ENCODE data around the gene LRRC10B.

DNA sequence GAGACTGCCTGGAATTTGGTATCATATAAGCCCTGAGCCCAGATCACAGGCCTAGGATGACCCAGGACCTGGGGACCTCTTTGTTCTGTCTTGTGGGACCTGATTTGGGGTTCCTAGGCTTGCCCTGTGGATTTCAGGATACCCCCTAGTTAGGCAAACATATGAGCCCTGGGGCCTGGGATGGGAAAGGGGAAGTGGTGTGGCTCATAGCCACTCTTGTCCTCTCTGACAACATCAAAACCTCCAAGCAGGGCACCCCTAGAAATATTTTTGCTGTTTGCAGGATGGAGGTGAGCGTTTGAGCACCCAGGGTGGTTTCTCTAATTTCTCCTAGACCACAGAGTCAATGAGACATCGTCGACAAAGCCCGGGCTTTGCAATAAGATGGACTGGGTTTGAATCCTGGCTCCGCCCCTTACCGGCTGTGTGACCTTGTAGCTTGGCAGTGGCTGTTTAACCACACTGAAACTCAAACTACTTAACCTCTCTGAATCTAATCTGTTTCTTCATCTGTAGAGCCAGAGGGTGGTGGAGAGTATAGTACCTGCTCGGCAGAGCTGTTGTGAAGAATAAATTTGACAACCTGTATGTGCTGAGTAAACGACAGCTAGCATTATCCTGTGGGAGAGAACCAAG is 5.3 kb upstream of the LRRC10B start:
- TF ChIP-seq EP300 (IDR thresholded peaks at IDR 0.05) = no peak
- TF ChIP-seq, protein P1, sequence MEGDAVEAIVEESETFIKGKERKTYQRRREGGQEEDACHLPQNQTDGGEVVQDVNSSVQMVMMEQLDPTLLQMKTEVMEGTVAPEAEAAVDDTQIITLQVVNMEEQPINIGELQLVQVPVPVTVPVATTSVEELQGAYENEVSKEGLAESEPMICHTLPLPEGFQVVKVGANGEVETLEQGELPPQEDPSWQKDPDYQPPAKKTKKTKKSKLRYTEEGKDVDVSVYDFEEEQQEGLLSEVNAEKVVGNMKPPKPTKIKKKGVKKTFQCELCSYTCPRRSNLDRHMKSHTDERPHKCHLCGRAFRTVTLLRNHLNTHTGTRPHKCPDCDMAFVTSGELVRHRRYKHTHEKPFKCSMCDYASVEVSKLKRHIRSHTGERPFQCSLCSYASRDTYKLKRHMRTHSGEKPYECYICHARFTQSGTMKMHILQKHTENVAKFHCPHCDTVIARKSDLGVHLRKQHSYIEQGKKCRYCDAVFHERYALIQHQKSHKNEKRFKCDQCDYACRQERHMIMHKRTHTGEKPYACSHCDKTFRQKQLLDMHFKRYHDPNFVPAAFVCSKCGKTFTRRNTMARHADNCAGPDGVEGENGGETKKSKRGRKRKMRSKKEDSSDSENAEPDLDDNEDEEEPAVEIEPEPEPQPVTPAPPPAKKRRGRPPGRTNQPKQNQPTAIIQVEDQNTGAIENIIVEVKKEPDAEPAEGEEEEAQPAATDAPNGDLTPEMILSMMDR (IDR thresholded peaks at IDR 0.05) = no peak
- no peak for TF ChIP-seq POLR2A (IDR thresholded peaks at IDR 0.05)

All from stomach (tissue), 4 donors.